ENCODE results near the gene TECPR2.

Gene TECPR2

GRCh38 chr14:102469261-102469660 is 106.5 kb downstream of the TECPR2 start:
- no peak for DNase-seq (ENCODE audit: low read depth in 3 of 3)

GRCh38 chr14:102471921-102472790 is 109.4 kb downstream of the TECPR2 start:
- no peak for DNase-seq (ENCODE audit: low read depth in 3 of 3)

DNA sequence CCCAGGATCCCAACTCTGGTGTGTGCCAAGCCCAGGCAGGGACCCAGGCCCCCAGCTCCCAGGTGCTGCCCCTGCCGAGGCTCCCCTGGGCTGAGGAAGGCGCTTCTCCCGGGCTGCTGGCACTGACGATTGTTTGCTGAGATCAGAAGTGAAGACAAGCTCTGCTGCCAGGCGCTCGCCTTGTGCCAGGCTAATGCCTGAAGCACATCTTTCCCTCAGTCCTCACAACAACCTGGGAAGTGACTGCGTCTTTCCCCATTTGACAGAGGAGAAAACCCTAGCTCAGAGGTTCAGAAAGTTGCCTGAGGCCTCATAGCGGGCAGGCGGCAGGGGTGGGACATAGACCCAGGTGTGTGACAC is 110.0 kb downstream of the TECPR2 start:
- no peak for DNase-seq (ENCODE audit: low read depth in 3 of 3)

DNA sequence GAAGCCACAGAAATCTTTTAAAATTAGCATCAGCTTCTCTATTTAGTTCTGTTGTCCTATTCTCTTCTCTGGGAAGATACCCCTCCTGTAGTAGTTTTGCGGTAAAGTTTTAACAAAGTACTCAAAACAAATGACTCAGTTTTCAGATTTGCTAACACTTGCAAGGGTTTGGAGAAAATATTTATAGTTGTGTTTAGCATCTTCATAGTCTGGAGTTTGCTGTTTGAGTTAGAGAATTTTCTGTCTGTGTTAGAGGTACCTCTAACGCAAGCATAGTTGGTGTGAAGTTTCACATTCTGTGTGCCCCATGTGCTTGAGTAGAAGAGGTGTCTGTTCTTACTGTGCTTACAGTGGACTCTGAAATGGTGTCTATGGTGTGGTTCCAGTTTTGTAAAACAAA is 110.8 kb downstream of the TECPR2 start:
- DNase-seq (ENCODE audit: low read depth in 3 of 3), result no peak

DNA sequence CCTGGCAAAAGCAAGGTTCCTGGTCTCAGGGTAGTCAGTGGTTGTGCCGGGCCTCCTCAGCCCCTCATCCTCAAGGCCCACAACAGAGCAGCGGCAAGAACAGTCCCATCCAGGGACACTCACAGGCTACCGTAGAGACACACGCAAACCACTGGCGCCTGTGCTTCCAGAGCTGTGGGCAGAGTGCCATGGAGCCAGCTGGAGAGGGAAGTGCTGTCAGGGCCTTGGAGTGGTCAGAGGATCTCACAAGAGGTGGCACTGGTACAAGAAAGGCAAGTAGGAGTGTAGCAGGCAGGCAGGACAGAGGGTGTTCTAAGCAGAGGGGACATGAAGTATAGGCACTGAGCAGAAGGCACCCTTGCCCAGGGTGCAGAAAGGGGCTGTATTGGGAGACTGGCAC is 112.2 kb downstream of the TECPR2 start:
- DNase-seq (ENCODE audit: low read depth in 3 of 3), result no peak

- DNase-seq (ENCODE audit: low read depth in 3 of 3), result no peak
Measured at GRCh38 chr14:102479107-102479506, 116.4 kb downstream of the TECPR2 start.

DNA sequence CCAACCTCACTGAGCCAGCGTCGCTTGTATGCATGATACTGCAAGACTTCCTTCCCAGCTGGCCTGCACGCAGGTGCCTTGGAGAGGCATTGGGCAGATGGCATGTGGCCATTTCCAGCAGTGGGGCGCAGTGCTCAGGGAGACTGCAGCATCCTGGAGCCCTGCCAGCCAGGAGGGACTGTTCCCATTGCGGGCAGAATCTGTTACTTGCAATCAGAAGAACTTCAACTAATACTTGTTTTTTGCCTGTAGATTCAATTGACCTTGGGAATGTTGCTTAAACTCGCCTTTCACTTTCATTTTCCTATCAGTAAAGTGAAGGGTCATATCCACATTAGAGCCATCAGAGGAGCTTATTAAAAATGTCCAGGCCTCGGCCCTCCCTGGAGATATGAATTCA is 117.0 kb downstream of the TECPR2 start:
- no peak for DNase-seq (ENCODE audit: low read depth in 3 of 3)

DNA sequence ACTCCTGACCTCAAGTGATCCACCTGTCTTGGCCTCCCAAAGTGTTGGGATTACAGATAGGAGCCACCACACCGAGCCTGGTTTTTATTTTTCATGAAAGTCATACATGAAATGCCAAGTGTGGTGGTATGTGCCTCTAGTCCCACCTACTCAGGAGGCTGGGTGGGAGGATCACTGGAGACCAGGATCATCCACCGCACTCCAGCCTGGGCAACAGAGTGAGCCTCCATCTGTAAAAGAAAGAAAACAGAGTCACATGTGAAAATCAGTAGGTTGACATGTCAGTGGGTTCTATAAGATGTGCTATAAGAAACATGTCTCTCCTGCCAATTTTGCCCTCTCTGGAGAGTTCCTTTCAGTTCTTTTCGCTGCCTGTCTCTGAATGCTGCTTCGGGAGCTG is 118.6 kb downstream of the TECPR2 start:
- DNase-seq (ENCODE audit: low read depth in 3 of 3), result no peak

GRCh38 chr14:102481791-102482238 is 119.1 kb downstream of the TECPR2 start:
- no peak for DNase-seq (ENCODE audit: low read depth in 3 of 3)

DNA sequence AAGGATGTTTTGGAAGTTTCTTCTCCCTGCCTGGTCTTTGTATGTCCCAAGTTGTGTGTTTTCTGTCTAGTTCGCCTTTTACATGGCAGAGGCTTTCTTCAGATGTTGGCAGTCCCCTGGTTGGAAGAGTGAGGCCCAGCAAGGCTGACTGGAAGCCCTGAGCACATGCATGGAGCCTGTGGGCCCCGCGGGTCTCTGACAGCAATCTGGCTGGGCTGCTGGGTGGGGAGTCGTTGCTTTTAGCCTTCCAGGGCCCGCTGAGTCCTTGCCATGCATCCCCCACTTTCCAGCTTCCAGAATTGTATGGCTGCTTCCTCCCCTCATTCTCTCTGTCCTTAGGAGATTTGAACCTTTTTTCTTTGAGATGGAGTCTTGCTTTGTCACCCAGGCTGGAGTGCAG is 121.6 kb downstream of the TECPR2 start:
- DNase-seq (ENCODE audit: low read depth in 3 of 3), result no peak

DNA sequence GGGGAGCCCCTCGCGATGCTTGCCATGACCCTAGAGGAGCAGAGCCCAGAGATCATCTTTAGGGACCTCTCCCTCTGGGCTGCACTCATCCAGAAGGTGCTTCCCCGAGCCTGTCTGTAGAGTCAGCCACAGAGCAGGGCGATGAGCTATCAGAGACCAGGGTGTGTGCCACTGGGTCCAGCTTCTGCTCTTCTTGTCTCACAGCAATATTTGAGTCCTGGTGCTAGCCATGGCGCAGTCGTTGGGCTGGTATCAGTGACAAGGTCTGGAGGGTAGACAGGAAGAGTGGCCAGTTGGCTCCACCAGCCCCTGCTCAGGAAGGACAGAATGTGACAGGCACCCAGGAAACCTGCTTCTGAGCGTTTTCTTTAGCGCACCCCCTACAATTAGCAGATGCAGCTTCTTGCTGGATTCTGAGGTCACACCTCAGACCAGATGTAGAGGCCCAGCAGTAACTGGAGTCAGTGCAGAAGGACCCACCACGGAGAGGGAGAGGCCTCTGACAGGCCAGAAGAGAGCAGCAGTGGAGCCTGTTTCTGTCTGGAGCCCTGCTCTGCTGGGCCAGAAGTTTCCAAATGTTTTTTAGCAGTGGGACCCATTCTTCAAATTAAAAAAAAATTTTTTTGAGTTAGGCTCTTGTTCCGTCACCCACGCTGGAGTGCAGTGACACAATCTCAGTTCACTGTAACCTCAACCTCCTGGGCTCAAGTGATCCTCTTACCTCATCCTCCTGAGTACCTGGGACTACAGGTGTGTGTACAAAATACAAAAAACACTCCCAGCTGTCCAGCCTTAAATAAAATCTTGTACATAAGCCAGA is 123.2 kb downstream of the TECPR2 start:
- DNase-seq (ENCODE audit: low read depth in 3 of 3), result no peak

GRCh38 chr14:102486513-102487203 is 123.9 kb downstream of the TECPR2 start:
- DNase-seq (ENCODE audit: low read depth in 3 of 3), result no peak

DNA sequence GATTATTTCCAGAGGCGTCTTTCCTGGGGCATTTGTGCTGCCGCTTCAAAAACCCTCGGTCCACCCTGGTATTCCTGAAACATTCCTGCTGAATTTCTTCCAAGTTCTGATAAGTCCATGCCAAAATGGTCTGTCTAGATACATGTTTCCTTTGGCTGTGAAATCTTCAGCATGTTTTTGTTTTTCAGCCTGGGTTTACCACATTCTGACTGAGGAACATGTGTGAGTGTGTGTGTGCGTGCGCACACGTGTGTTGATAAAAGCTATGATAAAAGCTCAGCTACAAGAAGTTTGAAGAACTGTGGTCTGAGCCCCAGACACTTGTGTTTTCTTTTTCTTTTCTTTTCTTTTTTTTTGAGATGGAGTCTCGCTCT is 124.5 kb downstream of the TECPR2 start:
- no peak for DNase-seq (ENCODE audit: low read depth in 3 of 3)

GRCh38 chr14:102490456-102490855 is 127.7 kb downstream of the TECPR2 start:
- DNase-seq (ENCODE audit: low read depth in 3 of 3), result no peak

DNA sequence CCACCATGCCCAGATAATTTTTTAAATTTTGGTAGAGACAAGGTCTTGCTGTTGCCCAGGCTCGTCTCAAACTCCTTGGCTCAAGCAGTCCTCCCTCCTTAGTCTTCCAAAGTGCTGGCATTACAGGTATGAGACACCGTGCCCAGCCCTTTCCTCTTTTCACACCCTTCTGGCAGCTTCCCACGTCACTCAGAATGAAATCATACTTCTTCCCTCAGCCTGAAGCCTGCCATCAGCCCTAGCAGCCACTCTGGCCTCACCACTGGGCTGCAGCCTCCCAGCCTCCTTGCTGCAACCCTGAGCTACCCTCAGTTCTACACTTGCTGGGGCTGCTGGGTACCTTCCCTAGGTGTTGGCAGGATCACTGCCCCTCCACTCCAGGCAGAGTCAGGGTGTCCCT is 128.6 kb downstream of the TECPR2 start:
- DNase-seq (ENCODE audit: low read depth in 3 of 3), result no peak

- DNase-seq (ENCODE audit: low read depth in 3 of 3), result no peak
Measured at GRCh38 chr14:102491786-102492530, 129.2 kb downstream of the TECPR2 start.

DNA sequence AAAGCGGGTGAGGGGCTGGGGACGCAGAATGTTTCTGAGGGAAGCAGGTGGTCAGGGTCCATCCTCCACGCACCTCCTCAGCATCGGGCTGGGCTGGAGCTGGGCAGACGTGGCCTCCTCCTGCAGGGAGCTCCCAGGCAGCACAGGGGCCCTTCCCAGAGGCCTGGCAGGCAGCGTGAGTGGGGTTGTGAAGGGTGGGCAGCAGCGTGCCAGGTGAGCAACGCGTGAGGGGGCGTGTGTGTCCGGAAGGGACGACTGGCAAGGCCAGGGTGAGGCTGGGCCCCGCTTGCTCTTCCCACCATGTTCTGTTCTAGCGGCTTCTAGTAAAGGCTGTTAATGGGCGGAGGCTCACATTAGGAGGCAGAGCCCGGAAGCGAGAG is 129.8 kb downstream of the TECPR2 start:
- no peak for DNase-seq (ENCODE audit: low read depth in 3 of 3)

GRCh38 chr14:102493096-102493495 is 130.4 kb downstream of the TECPR2 start:
- no peak for DNase-seq (ENCODE audit: low read depth in 3 of 3)

- DNase-seq (ENCODE audit: low read depth in 3 of 3), result no peak
Measured at GRCh38 chr14:102493585-102493984, 130.8 kb downstream of the TECPR2 start.

- no peak for DNase-seq (ENCODE audit: low read depth in 3 of 3)
Measured at GRCh38 chr14:102495491-102496330, 133.0 kb downstream of the TECPR2 start.

DNA sequence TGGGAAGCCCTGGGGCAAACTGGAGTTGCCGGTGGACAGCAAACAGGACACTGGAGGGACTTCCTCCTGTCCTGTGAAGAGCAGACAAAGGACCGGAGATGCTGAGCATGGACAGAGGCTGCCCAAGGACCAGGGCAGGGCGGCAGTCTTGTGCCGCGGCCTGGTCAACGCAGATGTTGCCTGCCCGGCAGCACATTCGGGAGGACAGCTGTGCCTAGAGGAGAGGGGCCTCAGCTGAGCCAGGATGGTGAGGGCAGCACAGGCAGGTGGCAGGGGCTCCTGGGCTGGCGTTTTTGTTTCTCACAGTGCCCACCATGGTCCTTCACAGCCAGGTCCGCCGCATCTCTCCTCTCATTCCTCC is 133.6 kb downstream of the TECPR2 start:
- no peak for DNase-seq (ENCODE audit: low read depth in 3 of 3)
